Hepatocyte (in vitro differentiated cells): ENCODE measurements around the gene DEFB131B.
"Not testable (repeated sequence)": the region's sequence is repeated elsewhere in the genome, so short reads cannot be mapped to it uniquely, and the experiment has no call there.

ENCODE experiments used
- CTCF ChIP-seq: fragments of 200-600 bp; sonication (generic); IDR thresholded peaks from 2 replicates; pipeline ENCODE4 v1.5.1; 2016; ENCODE audit warnings: antibody characterized with exemption, mild to moderate bottlenecking; ENCODE audit not compliant: poor library complexity
- EZH2 ChIP-seq: fragments of 200-600 bp; sonication (generic); IDR thresholded peaks from 2 replicates; pipeline ENCODE4 v1.6.1; 2016; ENCODE audit warnings: antibody characterized with exemption, mild to moderate bottlenecking, borderline replicate concordance
- EZH2phosphoT487 ChIP-seq: fragments of 200-600 bp; sonication (generic); IDR thresholded peaks from one replicate; pipeline ENCODE4 v1.6.1; 2018; ENCODE audit warnings: antibody characterized with exemption, mild to moderate bottlenecking, low read depth, moderate library complexity; ENCODE audit not compliant: unreplicated experiment, severe bottlenecking

GRCh38 chr11:71829247-71829646 is 49.0 kb upstream of the DEFB131B start:
- TF ChIP-seq CTCF, EZH2, EZH2phosphoT487: not testable (repeated sequence)
